Right atrium auricular region (tissue), 2 donors: ENCODE data around the gene UQCRC1. TPM values are rescaled to one million over a fixed set of nuclear protein-coding genes. Genes with fewer than 3 reads are reported as not detected.
"Not testable (repeated sequence)": the region's sequence is repeated elsewhere in the genome, so short reads cannot be mapped to it uniquely, and the experiment has no call there.

Experiments used
- DNase-seq: peaks from one replicate; pipeline ENCODE4 v3.0.0-alpha.2; 2019; ENCODE audit warnings: low spot score
- H3K27ac ChIP-seq, 2 donors: fragments of 200-600 bp; sonication (generic); 1 replicate in 1 of 2; 2 replicates in 1 of 2; pipeline ENCODE4 v1.5.1; 2016 to 2019
- H3K27me3 ChIP-seq, 2 donors: fragments of 200-600 bp; sonication (generic); one replicate each; pipeline versions ENCODE4 v1.5.1 to v1.6.0; 2017 to 2019
- H3K36me3 ChIP-seq: fragments of 200-600 bp; sonication (generic); one replicate; pipeline ENCODE4 v1.5.1; 2016
- H3K4me1 ChIP-seq, 2 donors: fragments of 200-600 bp; sonication (generic); one replicate each; pipeline versions ENCODE4 v1.5.1 to v1.6.0; 2017 to 2019
- H3K4me3 ChIP-seq, 2 donors: fragments of 200-600 bp; sonication (generic); 1 replicate in 1 of 2; 2 replicates in 1 of 2; pipeline ENCODE4 v1.5.1; 2017 to 2019; ENCODE audit warnings: mild to moderate bottlenecking in 1 of 2, moderate library complexity in 1 of 2
- H3K9me3 ChIP-seq, 2 donors: fragments of 200-600 bp; sonication (generic); one replicate each; pipeline ENCODE4 v1.5.1; 2019
- microRNA counts, 2 donors: library from miRNA; unstranded; fragments of <30 nt; microRNA quantifications; one replicate each; lab custom pipeline; 2016 to 2017
- microRNA-seq, 2 donors: library from miRNA; unstranded; fragments of <30 nt; microRNA quantifications; one replicate each; pipeline ENCODE4, GENCODE V29; 2016 to 2017; ENCODE audit warnings: borderline number of aligned reads in 2 of 2, borderline replicate concordance in 1 of 2
- total RNA-seq, 2 donors: library from RNA; depleted of rRNA; stranded (reverse); fragments of >200 nt; gene quantifications; one replicate each; pipeline ENCODE4 v1.1.0, GENCODE V29; 2016
- TF ChIP-seq, protein P1 (sequence below), 2 donors: fragments of 200-600 bp; sonication (generic); IDR thresholded peaks; one replicate each; pipeline ENCODE4 v1.5.1; 2019; ENCODE audit warnings: antibody characterized with exemption in 2 of 2

Gene UQCRC1
- total RNA-seq, 2 donors from 2014 or later = 847 to 948 TPM

- Histone ChIP-seq H3K27ac (no peak overlapping the region), H3K36me3 (no peaks in the 10 kb centered on the region), H3K4me1 (peaks cover 2 to 27% of the 10 kb centered on the region in 2 donors), H3K27me3 (no peaks in the 10 kb centered on the region), H3K9me3 (no peaks in the 10 kb centered on the region), H3K4me3 (no peak overlapping the region)
- no peak for DNase-seq
- TF ChIP-seq, protein P1, sequence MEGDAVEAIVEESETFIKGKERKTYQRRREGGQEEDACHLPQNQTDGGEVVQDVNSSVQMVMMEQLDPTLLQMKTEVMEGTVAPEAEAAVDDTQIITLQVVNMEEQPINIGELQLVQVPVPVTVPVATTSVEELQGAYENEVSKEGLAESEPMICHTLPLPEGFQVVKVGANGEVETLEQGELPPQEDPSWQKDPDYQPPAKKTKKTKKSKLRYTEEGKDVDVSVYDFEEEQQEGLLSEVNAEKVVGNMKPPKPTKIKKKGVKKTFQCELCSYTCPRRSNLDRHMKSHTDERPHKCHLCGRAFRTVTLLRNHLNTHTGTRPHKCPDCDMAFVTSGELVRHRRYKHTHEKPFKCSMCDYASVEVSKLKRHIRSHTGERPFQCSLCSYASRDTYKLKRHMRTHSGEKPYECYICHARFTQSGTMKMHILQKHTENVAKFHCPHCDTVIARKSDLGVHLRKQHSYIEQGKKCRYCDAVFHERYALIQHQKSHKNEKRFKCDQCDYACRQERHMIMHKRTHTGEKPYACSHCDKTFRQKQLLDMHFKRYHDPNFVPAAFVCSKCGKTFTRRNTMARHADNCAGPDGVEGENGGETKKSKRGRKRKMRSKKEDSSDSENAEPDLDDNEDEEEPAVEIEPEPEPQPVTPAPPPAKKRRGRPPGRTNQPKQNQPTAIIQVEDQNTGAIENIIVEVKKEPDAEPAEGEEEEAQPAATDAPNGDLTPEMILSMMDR (IDR thresholded peaks at IDR 0.05) = no peak
Measured at GRCh38 chr3:48553886-48554845, 55.3 kb downstream of the UQCRC1 start.

DNA sequence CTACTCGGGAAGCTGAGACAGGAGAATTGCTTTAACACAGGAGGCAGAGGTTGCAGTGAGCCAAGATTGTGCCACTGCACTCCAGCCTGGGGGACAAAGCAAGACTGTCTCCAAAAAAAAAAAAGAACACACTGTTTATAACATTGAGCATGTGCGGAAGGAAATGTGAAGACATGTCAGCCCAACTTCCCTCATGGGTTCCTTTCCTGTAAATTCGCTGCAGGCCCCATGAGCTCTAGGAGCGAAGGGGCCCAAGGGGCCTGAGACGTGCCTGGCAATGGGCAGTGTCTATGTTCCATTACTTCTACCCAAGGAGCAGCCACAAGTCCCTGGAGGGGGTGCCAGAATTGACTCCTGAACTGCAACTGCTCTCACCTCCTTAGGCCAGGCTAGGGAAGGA lies 56.1 kb downstream of the UQCRC1 start:
- H3K27ac ChIP-seq = no peak overlapping the region
- no peaks in the 10 kb centered on the region for H3K9me3 ChIP-seq
- H3K27me3 ChIP-seq = no peaks in the 10 kb centered on the region
- peaks cover 2 to 19% of the 10 kb centered on the region in 2 donors for H3K4me1 ChIP-seq
- TF ChIP-seq, protein P1 (IDR thresholded peaks at IDR 0.05) = no peak
- DNase-seq = no peak
- H3K4me3 ChIP-seq = no peak overlapping the region
- no peaks in the 10 kb centered on the region for H3K36me3 ChIP-seq

GRCh38 chr3:48552111-48552951 lies 57.1 kb downstream of the UQCRC1 start:
- DNase-seq = no peak
- Histone ChIP-seq H3K27ac (no peak overlapping the region), H3K27me3 (no peaks in the 10 kb centered on the region), H3K36me3 (no peaks in the 10 kb centered on the region), H3K4me3 (no peak overlapping the region), H3K9me3 (no peaks in the 10 kb centered on the region), H3K4me1 (peaks cover 2 to 9% of the 10 kb centered on the region in 2 donors)
- TF ChIP-seq, protein P1 (IDR thresholded peaks at IDR 0.05) = no peak

GRCh38 chr3:48551651-48552050 lies 57.8 kb downstream of the UQCRC1 start:
- H3K27ac ChIP-seq, H3K27me3 ChIP-seq, H3K9me3 ChIP-seq, H3K4me1 ChIP-seq, H3K36me3 ChIP-seq, DNase-seq, H3K4me3 ChIP-seq: not testable (repeated sequence)

MicroRNA genes within 50 kb of the gene (microRNA counts, 767-probe panel; counts per million panel counts)
- 0 to 31.0 counts per million in 2 donors for microRNA hsa-miR-711 (lab: Ali Mortazavi, UCI)

Small RNA genes within 50 kb of the gene (microRNA-seq; reads per million reads assigned to microRNA genes)
- gene MIR4793 = 0 reads per million in 2 donors
- gene MIR6823 = 0 reads per million in 2 donors
- gene MIR711 = 0 reads per million in 2 donors

Other genes with a start within 250 kb of the UQCRC1 start
- not detected for gene FBXW12, start 237.4 kb downstream of the UQCRC1 start, total RNA-seq
- gene PLXNB1, start 179.6 kb downstream of the UQCRC1 start, total RNA-seq = 10 to 100 TPM; 69.4 to 73.0 TPM
- gene CCDC51, start 169.5 kb downstream of the UQCRC1 start, total RNA-seq = 1 to 10 TPM; 8.4 to 9.2 TPM
- 100 to 1,000 TPM; 194 to 286 TPM for gene TMA7, start 169.4 kb downstream of the UQCRC1 start, total RNA-seq
- 1 to 10 TPM; 2.0 to 3.1 TPM for gene ATRIP, start 162.9 kb downstream of the UQCRC1 start, total RNA-seq
- 100 to 1,000 TPM in 1 of 2 donors, 10 to 100 TPM in 1; 66.9 to 120 TPM for gene SHISA5, start 105.5 kb downstream of the UQCRC1 start, total RNA-seq
- gene PFKFB4, start 52.8 kb downstream of the UQCRC1 start, total RNA-seq = 1 to 10 TPM in 1 of 2 donors, under 1 TPM in 1; 0.59 to 1.2 TPM
- not detected for gene UCN2, start 45.9 kb downstream of the UQCRC1 start, total RNA-seq
- 1 to 10 TPM; 1.9 to 2.6 TPM for gene COL7A1, start 14.3 kb downstream of the UQCRC1 start, total RNA-seq
- gene TMEM89, start 12.1 kb upstream of the UQCRC1 start, total RNA-seq = not detected
- 10 to 100 TPM in 1 of 2 donors, 1 to 10 TPM in 1; 9.6 to 10.1 TPM for gene SLC26A6, start 25.8 kb upstream of the UQCRC1 start, total RNA-seq
- gene CELSR3, start 53.2 kb upstream of the UQCRC1 start, total RNA-seq = under 1 TPM; 0.11 to 0.59 TPM
- 10 to 100 TPM; 51.7 to 97.7 TPM for gene NCKIPSD, start 76.3 kb upstream of the UQCRC1 start, total RNA-seq
- 10 to 100 TPM; 35.7 to 39.6 TPM for gene IP6K2, start 107.6 kb upstream of the UQCRC1 start, total RNA-seq
- gene PRKAR2A, start 238.2 kb upstream of the UQCRC1 start, total RNA-seq = 10 to 100 TPM; 26.8 to 28.5 TPM